ENCODE data around the gene APOL4. TPM values are rescaled to one million over a fixed set of nuclear protein-coding genes. Genes with fewer than 3 reads are reported as not detected.
"Not testable (repeated sequence)": the region's sequence is repeated elsewhere in the genome, so short reads cannot be mapped to it uniquely, and the experiment has no call there.

Gene APOL4
- total and polyA plus RNA-seq, 3 experiments from 2014 or later, result 0.42 to 0.46 TPM; not detected in 1

DNA sequence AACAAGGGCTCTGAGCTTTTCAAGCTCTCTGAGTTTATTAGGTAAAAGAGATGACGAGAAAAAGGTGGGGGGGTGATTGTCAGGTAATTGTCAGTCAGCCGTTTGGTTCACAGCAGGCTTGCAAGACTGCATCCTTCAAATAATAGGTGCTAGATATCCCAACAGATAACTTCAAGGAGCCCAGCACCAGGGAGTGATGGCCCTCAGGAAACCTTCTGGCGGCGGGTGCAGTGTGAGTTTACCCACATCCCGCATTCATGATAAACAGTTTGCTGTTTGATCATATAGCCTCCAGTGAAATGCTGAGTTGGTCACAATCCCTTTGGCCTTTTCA is 39.8 kb downstream of the APOL4 start:
- peak overlapping the region; percentile 91 to 99 (median 96) for H3K4me3 Mint-ChIP-seq
- DNase-seq, result peak in 3 of 5 donors; percentile 41 to 66 (median 58)

DNA sequence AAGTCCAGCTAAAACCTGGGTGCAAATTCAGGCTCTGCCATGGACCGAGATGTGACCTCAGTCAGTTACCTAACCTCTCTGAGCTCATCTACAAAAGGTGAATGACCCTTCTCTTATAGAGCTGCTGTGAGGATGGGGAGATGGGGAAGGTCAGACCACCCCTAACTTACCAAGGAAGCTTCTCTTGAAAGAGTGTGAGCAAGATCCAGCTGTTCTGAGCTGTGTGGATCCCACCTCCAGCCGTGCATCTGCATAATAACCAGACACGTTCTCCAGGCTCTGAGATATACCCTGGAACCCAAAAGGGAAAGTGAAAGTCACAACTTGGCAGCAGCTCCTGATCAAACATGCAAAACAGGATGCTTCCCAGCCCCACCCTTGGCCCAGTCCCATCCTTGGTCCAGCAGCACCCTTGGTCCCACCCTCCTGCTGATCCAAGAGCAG is 41.1 kb downstream of the APOL4 start, which contains the start of gene APOL3:
TSS of gene APOL3 (minus strand) at position 257 of the 444 bp plus-strand sequence. CDS start 11,700 bp downstream, outside the sequence.
- H3K27me3 Mint-ChIP-seq, result no peaks in the 10 kb centered on the region
- DNase-seq, result peak; percentile 22 to 74 (median 66)
- CTCF ChIA-PET, result interaction anchor here (1.2 to 1.9 kb wide), 6 partner anchors 8 to 95 kb away, joined by 3 to 9 read pairs (median 4); partner anchors contain the start of gene APOL2
- H3K27me3 ChIP-seq (ENCODE audit: insufficient read depth, low read length, poor library complexity, severe bottlenecking), result no peaks in the 10 kb centered on the region
- H3K4me1 Mint-ChIP-seq, result peaks cover 86 to 93% (median 90%) of the 10 kb centered on the region in 3 donors
- H3K9me3 Mint-ChIP-seq, result no peaks in the 10 kb centered on the region
- H3K27ac ChIP-seq (ENCODE audit: low read depth, low read length), result peak within 1 kb of the TSS; percentile 84
- no peaks in the 10 kb centered on the region for H3K9me3 ChIP-seq (ENCODE audit: low read length)
- H3K27ac Mint-ChIP-seq, result peak within 1 kb of the TSS; percentile 93 to 100 (median 99)
- POLR2A ChIA-PET, result interaction anchor here (0.6 to 1.2 kb wide), 3 partner anchors 15 to 20 kb away, joined by 3 to 5 read pairs (median 3); no protein-coding TSS in a partner anchor
- H3K36me3 ChIP-seq (ENCODE audit: insufficient read depth, low read length), result no peaks in the 10 kb centered on the region
- H3K4me3 Mint-ChIP-seq, result peak within 1 kb of the TSS; percentile 91 to 99 (median 96)
- H3K36me3 Mint-ChIP-seq, result peaks cover 5 to 48% (median 16%) of the 10 kb centered on the region in 3 donors
- peaks cover 67% of the 10 kb centered on the region for H3K4me1 ChIP-seq (ENCODE audit: insufficient read depth, low read length)
- peak within 1 kb of the TSS; percentile 95 for H3K4me3 ChIP-seq (ENCODE audit: low read length)

More for the DNA sequence above, 39.8 kb downstream of the APOL4 start:
- not testable (repeated sequence) for H3K36me3 ChIP-seq (ENCODE audit: insufficient read depth, low read length); H3K27me3 ChIP-seq (ENCODE audit: insufficient read depth, low read length, poor library complexity, severe bottlenecking); H3K9me3 ChIP-seq (ENCODE audit: low read length); H3K9me3 Mint-ChIP-seq; H3K27me3 Mint-ChIP-seq
- peaks cover 87 to 93% (median 90%) of the 10 kb centered on the region in 3 donors for H3K4me1 Mint-ChIP-seq
- Histone ChIP-seq H3K27ac (ENCODE audit: low read depth, low read length) (peak overlapping the region; percentile 84), H3K4me1 (ENCODE audit: insufficient read depth, low read length) (peaks cover 67% of the 10 kb centered on the region), H3K4me3 (ENCODE audit: low read length) (peak overlapping the region; percentile 95)
- CTCF ChIA-PET, result interaction anchor here (1.5 to 5.2 kb wide), 4 partner anchors 9 to 77 kb away, joined by 3 to 38 read pairs (median 5); partner anchors contain the start of gene APOL2
- H3K27ac Mint-ChIP-seq, result peak overlapping the region; percentile 93 to 100 (median 99)
- POLR2A ChIA-PET, result interaction anchor here (1.2 kb wide), 1 partner anchor 78 kb away, joined by 3 read pairs; the partner anchor contains the start of gene APOL2
- peaks cover 3 to 37% (median 14%) of the 10 kb centered on the region in 3 donors for H3K36me3 Mint-ChIP-seq

DNA sequence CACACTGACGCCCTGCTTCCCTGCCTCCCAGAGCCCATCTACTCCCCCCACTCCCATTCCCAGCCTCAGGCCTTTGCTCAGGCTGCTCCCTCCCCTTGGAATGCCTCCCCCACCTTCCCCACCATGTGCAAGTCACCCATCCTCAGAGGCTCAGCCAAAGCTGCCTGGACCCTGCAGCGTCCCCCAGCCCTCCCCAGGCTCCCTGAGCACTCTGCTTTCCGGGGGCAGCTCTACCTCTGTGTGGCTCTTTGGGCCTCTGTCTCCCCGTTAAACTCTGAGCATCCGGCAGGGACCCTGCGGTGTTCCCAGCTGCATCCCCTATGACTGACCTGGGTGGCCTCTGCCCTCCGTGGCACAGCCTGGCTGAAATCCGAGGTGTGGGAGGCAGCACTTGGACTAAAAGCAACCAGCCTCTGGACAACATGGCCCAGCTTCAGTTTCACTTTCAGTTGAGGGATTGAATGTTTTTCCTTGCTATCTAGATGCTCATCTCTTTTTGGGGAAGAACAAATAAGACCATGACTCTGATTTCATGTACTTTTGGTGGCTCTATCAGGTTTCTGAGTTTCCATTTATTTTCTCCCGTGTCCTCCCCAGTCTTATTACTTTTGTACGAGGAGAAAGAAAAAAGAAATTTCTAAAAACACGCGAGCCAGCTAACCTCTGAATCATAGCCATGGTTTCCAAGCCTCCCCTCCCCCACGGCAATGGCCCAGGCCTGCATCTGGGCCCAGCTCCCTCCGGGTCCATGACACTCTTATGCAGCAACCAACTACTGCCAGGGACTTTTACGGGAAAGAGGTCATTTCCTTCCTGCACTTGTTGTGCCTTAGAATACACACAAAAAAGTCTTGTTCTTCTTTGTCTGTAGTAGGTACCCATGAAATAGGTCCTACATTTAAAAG is 44.8 kb downstream of the APOL4 start:
- peak overlapping the region; percentile 71 for H3K27ac ChIP-seq (ENCODE audit: low read depth, low read length)
- Mint-ChIP-seq H3K9me3 (peaks cover 0 to 2% (median 0%) of the 10 kb centered on the region in 5 donors), H3K4me3 (peak overlapping the region; percentile 91 to 99 (median 96)), H3K27me3 (no peaks in the 10 kb centered on the region), H3K4me1 (peaks cover 92 to 96% (median 94%) of the 10 kb centered on the region in 3 donors), H3K27ac (peak overlapping the region; percentile 93 to 100 (median 98)), H3K36me3 (peaks cover 20 to 81% (median 26%) of the 10 kb centered on the region in 3 donors)
- H3K4me3 ChIP-seq (ENCODE audit: low read length), result peak overlapping the region; percentile 66
- ChIA-PET POLR2A (interaction anchor here (0.6 to 1.2 kb wide), 2 partner anchors 16 to 82 kb away, joined by 3 to 4 read pairs; partner anchors contain the start of gene APOL2), CTCF (interaction anchor here (1.0 kb wide), 1 partner anchor 81 kb away, joined by 3 read pairs; no protein-coding TSS in a partner anchor)
- peaks cover 86% of the 10 kb centered on the region for H3K4me1 ChIP-seq (ENCODE audit: insufficient read depth, low read length)
- peak; percentile 63 to 77 (median 72) for DNase-seq
- H3K36me3 ChIP-seq (ENCODE audit: insufficient read depth, low read length), result peaks cover 8% of the 10 kb centered on the region
- no peaks in the 10 kb centered on the region for H3K27me3 ChIP-seq (ENCODE audit: insufficient read depth, low read length, poor library complexity, severe bottlenecking)
- H3K9me3 ChIP-seq (ENCODE audit: low read length), result no peaks in the 10 kb centered on the region

DNA sequence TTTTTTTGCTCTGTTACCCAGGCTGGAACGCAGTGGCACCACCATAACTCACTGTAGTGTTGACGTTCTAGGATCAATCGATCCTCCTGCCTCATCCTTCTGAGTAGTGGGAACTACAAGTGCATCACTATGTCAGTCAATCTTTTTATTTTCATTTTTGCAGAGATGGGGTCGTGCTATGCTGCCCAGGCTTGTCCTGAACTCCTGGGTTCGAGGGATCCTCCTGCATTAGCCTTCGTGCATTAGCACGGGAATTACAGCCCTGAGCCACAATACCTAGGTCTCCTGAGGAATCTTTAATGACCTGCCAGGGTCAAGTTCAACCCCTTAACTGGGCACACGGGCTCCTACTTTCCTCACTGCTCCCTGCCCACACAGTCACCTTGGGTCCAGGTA is 45.5 kb downstream of the APOL4 start:
- Histone ChIP-seq H3K9me3 (ENCODE audit: low read length) (no peaks in the 10 kb centered on the region), H3K36me3 (ENCODE audit: insufficient read depth, low read length) (peaks cover 12% of the 10 kb centered on the region), H3K27me3 (ENCODE audit: insufficient read depth, low read length, poor library complexity, severe bottlenecking) (no peaks in the 10 kb centered on the region), H3K27ac (ENCODE audit: low read depth, low read length) (peak overlapping the region; percentile 71), H3K4me3 (ENCODE audit: low read length) (peak overlapping the region; percentile 66), H3K4me1 (ENCODE audit: insufficient read depth, low read length) (peaks cover 86% of the 10 kb centered on the region)
- Mint-ChIP-seq H3K36me3 (peaks cover 21 to 87% (median 28%) of the 10 kb centered on the region in 3 donors), H3K27me3 (no peaks in the 10 kb centered on the region), H3K4me1 (peaks cover 92 to 96% (median 94%) of the 10 kb centered on the region in 3 donors), H3K4me3 (peak overlapping the region; percentile 91 to 99 (median 96)), H3K9me3 (peaks cover 0 to 2% (median 0%) of the 10 kb centered on the region in 5 donors), H3K27ac (peak overlapping the region; percentile 93 to 100 (median 98))
- no peak for DNase-seq
- CTCF ChIA-PET, result no interaction called here
- POLR2A ChIA-PET, result interaction anchor here (1.2 kb wide), 1 partner anchor 83 kb away, joined by 4 read pairs; the partner anchor contains the start of gene APOL2

DNA sequence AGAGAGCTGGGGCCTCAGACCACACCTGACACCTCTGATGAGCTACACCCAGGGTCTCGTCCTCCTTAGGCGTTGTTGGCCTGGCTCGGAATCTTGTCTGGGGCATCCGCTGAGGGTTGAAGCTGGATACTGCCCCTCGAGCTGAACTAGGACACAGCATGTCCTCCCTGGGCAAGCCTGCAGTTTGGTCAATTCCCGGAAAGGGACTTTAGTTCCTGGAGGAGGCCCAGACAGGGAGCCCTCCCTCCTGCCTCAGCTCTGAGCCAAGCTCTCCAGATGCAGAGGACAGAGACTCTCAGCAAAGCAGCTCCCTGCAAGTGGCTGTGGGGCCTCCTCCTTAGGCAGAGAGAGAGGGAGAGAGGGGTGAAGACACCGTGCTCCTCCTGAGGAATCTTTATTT is 45.9 kb downstream of the APOL4 start:
- POLR2A ChIA-PET, result no interaction called here
- Mint-ChIP-seq H3K36me3 (peaks cover 21 to 91% (median 28%) of the 10 kb centered on the region in 3 donors), H3K4me1 (peaks cover 92 to 96% (median 94%) of the 10 kb centered on the region in 3 donors), H3K4me3 (peak overlapping the region; percentile 91 to 99 (median 96)), H3K27ac (peak overlapping the region; percentile 93 to 100 (median 98)), H3K9me3 (peaks cover 0 to 2% (median 0%) of the 10 kb centered on the region in 5 donors), H3K27me3 (no peaks in the 10 kb centered on the region)
- peaks cover 12% of the 10 kb centered on the region for H3K36me3 ChIP-seq (ENCODE audit: insufficient read depth, low read length)
- no peaks in the 10 kb centered on the region for H3K27me3 ChIP-seq (ENCODE audit: insufficient read depth, low read length, poor library complexity, severe bottlenecking)
- H3K27ac ChIP-seq (ENCODE audit: low read depth, low read length), result no peak overlapping the region
- CTCF ChIA-PET, result interaction anchor here (1.9 kb wide), 1 partner anchor 9 kb away, joined by 4 read pairs; no protein-coding TSS in a partner anchor
- H3K9me3 ChIP-seq (ENCODE audit: low read length), result no peaks in the 10 kb centered on the region
- H3K4me1 ChIP-seq (ENCODE audit: insufficient read depth, low read length), result peaks cover 86% of the 10 kb centered on the region
- peak overlapping the region; percentile 66 for H3K4me3 ChIP-seq (ENCODE audit: low read length)
- no peak for DNase-seq

DNA sequence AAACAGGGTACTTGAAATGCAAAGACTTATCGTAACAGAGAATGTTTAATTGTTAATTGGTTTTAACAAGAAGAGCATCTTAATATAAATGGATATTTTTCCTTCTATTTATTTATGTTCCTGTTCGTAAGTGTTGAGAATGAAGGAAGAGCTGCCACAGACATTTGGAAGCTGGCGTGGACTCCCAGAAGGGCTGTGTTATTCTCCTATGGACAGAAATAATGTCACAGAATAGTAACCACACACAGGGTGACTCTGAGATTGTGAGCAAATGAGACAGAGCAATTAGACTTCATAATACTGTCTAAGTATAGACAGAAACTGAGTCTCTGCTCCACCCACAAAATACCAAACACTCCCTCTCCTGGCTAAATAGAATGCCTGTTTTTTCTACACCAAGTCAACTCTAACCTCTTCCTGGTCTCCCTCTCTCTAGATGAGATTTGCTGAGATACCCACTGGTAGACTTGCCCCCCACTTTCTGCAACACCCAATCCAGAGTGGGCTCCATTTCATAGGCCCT is 47.1 kb downstream of the APOL4 start:
- H3K4me3 ChIP-seq (ENCODE audit: low read length), result no peak overlapping the region
- peak overlapping the region; percentile 93 to 100 (median 98) for H3K27ac Mint-ChIP-seq
- no peak for DNase-seq
- H3K36me3 ChIP-seq (ENCODE audit: insufficient read depth, low read length), result peaks cover 22% of the 10 kb centered on the region
- POLR2A ChIA-PET, result no interaction called here
- H3K4me3 Mint-ChIP-seq, result peak overlapping the region; percentile 91 to 99 (median 96)
- H3K9me3 ChIP-seq (ENCODE audit: low read length), result no peaks in the 10 kb centered on the region
- peaks cover 0 to 2% (median 0%) of the 10 kb centered on the region in 5 donors for H3K9me3 Mint-ChIP-seq
- CTCF ChIA-PET, result interaction anchor here (1.9 to 2.7 kb wide), 2 partner anchors 10 to 27 kb away, joined by 4 to 14 read pairs; no protein-coding TSS in a partner anchor
- H3K27me3 ChIP-seq (ENCODE audit: insufficient read depth, low read length, poor library complexity, severe bottlenecking), result no peaks in the 10 kb centered on the region
- no peaks in the 10 kb centered on the region for H3K27me3 Mint-ChIP-seq
- H3K4me1 Mint-ChIP-seq, result peaks cover 94 to 98% (median 98%) of the 10 kb centered on the region in 3 donors
- H3K36me3 Mint-ChIP-seq, result peaks cover 23 to 90% (median 33%) of the 10 kb centered on the region in 3 donors
- H3K4me1 ChIP-seq (ENCODE audit: insufficient read depth, low read length), result peaks cover 92% of the 10 kb centered on the region
- no peak overlapping the region for H3K27ac ChIP-seq (ENCODE audit: low read depth, low read length)

All from CD8-positive, alpha-beta memory T cell (primary cell).